ENCODE results near the gene RAC3. TPM values are rescaled to one million over a fixed set of nuclear protein-coding genes. Genes with fewer than 3 reads are reported as not detected.
A peak's percentile ranks its signal among the peaks of the same experiment; 100 is the strongest.

RAC3 gene
- total and polyA plus RNA-seq, 2 donors, result 4.7 to 6.9 TPM

GRCh38 chr17:82010575-82011525 is 20.6 kb upstream of the RAC3 start:
- Histone ChIP-seq H3K27me3 (ENCODE audit: control insufficient read depth in 2 of 2, insufficient read depth in 1 of 2, low read length in 1 of 2) (no peaks in the 10 kb centered on the region), H3K4me3 (ENCODE audit: low read length in 2 of 2) (no peak overlapping the region), H3K9me3 (ENCODE audit: control insufficient read depth in 2 of 2, insufficient read depth in 1 of 2, low read length in 1 of 2) (no peaks in the 10 kb centered on the region), H3K36me3 (ENCODE audit: control insufficient read depth in 2 of 2, insufficient read depth in 2 of 2, low read length in 1 of 2) (peaks cover 0 to 7% of the 10 kb centered on the region in 2 donors), H3K27ac (ENCODE audit: low read depth in 1 of 2, low read length in 1 of 2) (no peak overlapping the region), H3K4me1 (ENCODE audit: control insufficient read depth in 2 of 2, insufficient read depth in 2 of 2, low read length in 2 of 2) (peaks cover 0 to 23% of the 10 kb centered on the region in 2 donors)
- no peak for DNase-seq (ENCODE audit: low read depth in 6 of 9, low spot score in 9 of 9)
- WGBS, result 97% methylated on average over 39 of the region's 39 CpGs

DNA sequence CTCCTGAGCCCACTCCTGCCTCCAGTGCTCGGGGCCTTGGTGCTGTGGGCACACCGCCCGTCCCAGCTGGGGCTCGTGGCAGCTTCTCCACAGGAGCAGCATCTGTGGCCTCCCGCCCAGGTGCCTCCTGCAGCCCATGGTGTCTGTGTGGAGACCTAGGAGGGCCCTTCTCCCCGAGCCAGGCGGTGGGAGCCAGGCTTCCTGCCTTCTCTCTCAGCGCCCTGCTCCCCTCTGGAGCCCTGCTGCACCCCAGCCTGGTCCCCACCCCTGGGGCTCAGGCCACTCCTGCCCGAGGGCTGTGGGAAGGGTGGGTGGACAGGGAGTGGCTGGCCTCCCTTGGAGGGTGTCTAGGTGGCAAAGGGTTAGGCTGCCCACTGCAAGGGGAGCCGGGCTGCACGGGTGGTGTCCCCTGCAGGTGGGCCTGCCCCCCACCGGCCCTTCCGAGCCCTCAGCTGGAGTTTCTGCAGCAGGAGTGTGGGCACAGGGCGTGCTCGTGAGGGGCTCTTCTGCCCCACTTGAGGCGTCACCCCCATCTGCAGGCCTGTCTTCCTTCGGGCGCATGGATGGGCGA is 19.8 kb upstream of the RAC3 start:
- Histone ChIP-seq H3K27me3 (ENCODE audit: control insufficient read depth in 2 of 2, insufficient read depth in 1 of 2, low read length in 1 of 2) (no peaks in the 10 kb centered on the region), H3K9me3 (ENCODE audit: control insufficient read depth in 2 of 2, insufficient read depth in 1 of 2, low read length in 1 of 2) (no peaks in the 10 kb centered on the region), H3K27ac (ENCODE audit: low read depth in 1 of 2, low read length in 1 of 2) (no peak overlapping the region), H3K36me3 (ENCODE audit: control insufficient read depth in 2 of 2, insufficient read depth in 2 of 2, low read length in 1 of 2) (peaks cover 0 to 7% of the 10 kb centered on the region in 2 donors), H3K4me1 (ENCODE audit: control insufficient read depth in 2 of 2, insufficient read depth in 2 of 2, low read length in 2 of 2) (peaks cover 0 to 20% of the 10 kb centered on the region in 2 donors), H3K4me3 (ENCODE audit: low read length in 2 of 2) (no peak overlapping the region)
- no peak for DNase-seq (ENCODE audit: low read depth in 6 of 9, low spot score in 9 of 9)
- WGBS, result 94% methylated on average over 19 of the region's 19 CpGs

DNA sequence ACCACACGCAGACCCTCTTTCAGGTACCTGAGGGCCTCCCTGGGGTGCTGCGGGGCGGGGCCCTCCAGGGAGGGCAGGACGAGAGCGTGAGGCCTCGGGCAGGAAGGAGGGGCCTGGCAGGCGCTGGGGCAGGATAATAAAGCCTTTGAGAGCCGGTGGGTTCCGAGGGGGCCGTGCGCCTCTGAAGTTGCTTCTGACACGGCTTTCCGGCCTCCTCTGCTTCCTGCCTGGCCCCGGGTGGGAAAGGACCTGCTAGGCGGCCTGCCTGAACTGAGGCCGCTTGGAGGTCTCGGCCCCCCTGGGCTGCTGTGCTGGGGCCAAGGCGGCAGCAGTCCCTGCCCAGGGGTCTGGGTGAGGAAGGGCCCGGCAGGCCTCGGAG is 19.2 kb upstream of the RAC3 start:
- Histone ChIP-seq H3K27me3 (ENCODE audit: control insufficient read depth in 2 of 2, insufficient read depth in 1 of 2, low read length in 1 of 2) (no peaks in the 10 kb centered on the region), H3K27ac (ENCODE audit: low read depth in 1 of 2, low read length in 1 of 2) (no peak overlapping the region), H3K4me3 (ENCODE audit: low read length in 2 of 2) (no peak overlapping the region), H3K4me1 (ENCODE audit: control insufficient read depth in 2 of 2, insufficient read depth in 2 of 2, low read length in 2 of 2) (peaks cover 0 to 20% of the 10 kb centered on the region in 2 donors), H3K36me3 (ENCODE audit: control insufficient read depth in 2 of 2, insufficient read depth in 2 of 2, low read length in 1 of 2) (peaks cover 0 to 11% of the 10 kb centered on the region in 2 donors), H3K9me3 (ENCODE audit: control insufficient read depth in 2 of 2, insufficient read depth in 1 of 2, low read length in 1 of 2) (peaks cover 0 to under 1% of the 10 kb centered on the region in 2 donors)
- WGBS, result 91% methylated on average over 20 of the region's 20 CpGs
- DNase-seq (ENCODE audit: low read depth in 6 of 9, low spot score in 9 of 9), result no peak

DNA sequence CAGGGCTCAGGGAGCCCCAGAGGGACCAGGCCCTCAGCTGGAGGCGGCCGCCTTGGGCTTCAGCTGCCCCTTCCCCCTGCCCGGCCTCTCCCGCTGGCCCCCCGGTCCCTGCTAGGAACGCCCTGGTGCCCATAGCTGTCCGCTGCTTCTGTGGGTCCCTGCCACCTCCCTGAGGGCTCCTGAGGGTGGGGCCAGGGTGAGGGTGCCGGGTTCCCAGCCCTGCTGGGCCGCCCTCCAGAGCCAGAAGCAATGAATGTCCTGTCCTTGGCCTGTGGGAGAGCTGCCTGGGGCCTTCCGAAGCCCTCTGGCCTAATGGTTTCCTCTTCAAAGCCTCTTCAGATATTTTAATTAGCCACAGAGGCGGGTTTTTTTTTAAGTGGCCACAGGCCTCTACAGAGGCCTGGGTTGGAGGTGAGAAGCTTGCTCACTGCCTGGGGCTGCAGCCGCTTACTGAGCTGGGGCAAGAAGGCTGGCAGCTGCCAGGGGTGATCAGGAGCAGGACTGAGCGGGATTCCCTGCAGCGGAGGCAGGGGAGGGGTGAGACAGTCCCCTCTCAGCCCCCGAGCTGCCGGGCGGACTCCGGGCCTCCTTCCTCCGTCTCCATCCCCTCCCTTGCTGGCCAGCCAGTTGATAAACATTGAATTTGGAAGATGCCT is 18.7 kb upstream of the RAC3 start:
- no peak overlapping the region for H3K4me3 ChIP-seq (ENCODE audit: low read length in 2 of 2)
- WGBS, result 98% methylated on average over 19 of the region's 19 CpGs
- H3K36me3 ChIP-seq (ENCODE audit: control insufficient read depth in 2 of 2, insufficient read depth in 2 of 2, low read length in 1 of 2), result peaks cover 1 to 12% of the 10 kb centered on the region in 2 donors
- peaks cover 0 to 5% of the 10 kb centered on the region in 2 donors for H3K9me3 ChIP-seq (ENCODE audit: control insufficient read depth in 2 of 2, insufficient read depth in 1 of 2, low read length in 1 of 2)
- no peaks in the 10 kb centered on the region for H3K27me3 ChIP-seq (ENCODE audit: control insufficient read depth in 2 of 2, insufficient read depth in 1 of 2, low read length in 1 of 2)
- H3K4me1 ChIP-seq (ENCODE audit: control insufficient read depth in 2 of 2, insufficient read depth in 2 of 2, low read length in 2 of 2), result peaks cover 0 to 20% of the 10 kb centered on the region in 2 donors
- H3K27ac ChIP-seq (ENCODE audit: low read depth in 1 of 2, low read length in 1 of 2), result no peak overlapping the region
- no peak for DNase-seq (ENCODE audit: low read depth in 6 of 9, low spot score in 9 of 9)

DNA sequence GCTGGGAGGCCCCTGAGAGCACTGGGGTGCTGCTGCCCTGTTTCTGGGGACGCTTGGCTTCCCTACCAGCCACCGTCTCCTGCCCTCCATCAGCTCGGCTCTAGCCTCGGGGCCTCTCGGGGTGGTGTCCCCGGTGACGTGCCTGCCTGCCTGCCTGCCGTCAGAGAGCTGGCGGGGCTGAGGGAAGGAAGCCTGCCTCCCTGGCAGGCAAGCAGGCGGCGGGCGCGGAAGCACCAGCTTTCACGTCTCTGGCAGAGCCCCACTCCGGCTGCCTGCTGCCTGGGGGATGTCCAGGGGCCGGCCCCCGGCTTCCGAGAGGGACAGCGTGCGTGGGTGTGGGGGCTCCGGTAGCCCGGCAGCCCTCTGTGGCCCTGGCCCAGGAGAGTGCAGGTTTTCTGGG is 18.1 kb upstream of the RAC3 start:
- peaks cover 2 to 17% of the 10 kb centered on the region in 2 donors for H3K36me3 ChIP-seq (ENCODE audit: control insufficient read depth in 2 of 2, insufficient read depth in 2 of 2, low read length in 1 of 2)

DNA sequence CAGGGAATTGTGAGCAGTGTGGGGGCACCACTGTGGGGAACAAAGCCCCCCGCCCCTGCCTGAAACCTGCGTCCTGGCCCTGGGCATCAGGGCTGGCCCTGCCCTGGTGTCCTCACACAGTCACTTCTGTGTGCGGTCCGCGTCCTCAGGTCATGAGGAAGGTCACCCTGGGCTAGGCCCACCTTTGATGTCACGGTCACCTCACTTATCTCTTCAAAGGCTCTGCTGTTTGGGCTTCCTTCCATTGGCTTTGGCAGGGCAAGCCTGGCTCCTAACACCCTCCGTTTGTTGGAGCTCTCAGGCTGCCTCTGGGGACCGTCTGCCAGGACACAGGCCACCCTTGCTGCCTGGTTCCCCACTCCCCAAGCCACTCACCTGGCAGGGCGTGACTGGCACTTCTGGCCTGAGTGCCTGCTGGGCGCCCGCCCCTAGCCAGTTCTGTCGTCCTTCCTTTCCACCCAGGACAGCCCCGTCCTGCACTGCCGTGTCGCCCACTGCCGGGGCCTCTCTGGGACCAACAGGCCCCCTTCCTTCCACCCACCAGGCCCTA is 17.6 kb upstream of the RAC3 start:
- WGBS, result 98% methylated on average over 16 of the region's 16 CpGs
- DNase-seq (ENCODE audit: low read depth in 6 of 9, low spot score in 9 of 9), result no peak
- H3K27me3 ChIP-seq (ENCODE audit: control insufficient read depth in 2 of 2, insufficient read depth in 1 of 2, low read length in 1 of 2), result no peaks in the 10 kb centered on the region
- H3K4me1 ChIP-seq (ENCODE audit: control insufficient read depth in 2 of 2, insufficient read depth in 2 of 2, low read length in 2 of 2), result peaks cover 0 to 20% of the 10 kb centered on the region in 2 donors
- peaks cover 7 to 20% of the 10 kb centered on the region in 2 donors for H3K36me3 ChIP-seq (ENCODE audit: control insufficient read depth in 2 of 2, insufficient read depth in 2 of 2, low read length in 1 of 2)
- H3K27ac ChIP-seq (ENCODE audit: low read depth in 1 of 2, low read length in 1 of 2), result no peak overlapping the region
- H3K4me3 ChIP-seq (ENCODE audit: low read length in 2 of 2), result no peak overlapping the region
- peaks cover 0 to 5% of the 10 kb centered on the region in 2 donors for H3K9me3 ChIP-seq (ENCODE audit: control insufficient read depth in 2 of 2, insufficient read depth in 1 of 2, low read length in 1 of 2)

More for the DNA sequence above, 18.1 kb upstream of the RAC3 start:
- Histone ChIP-seq H3K4me1 (ENCODE audit: control insufficient read depth in 2 of 2, insufficient read depth in 2 of 2, low read length in 2 of 2) (peaks cover 0 to 20% of the 10 kb centered on the region in 2 donors), H3K4me3 (ENCODE audit: low read length in 2 of 2) (no peak overlapping the region), H3K9me3 (ENCODE audit: control insufficient read depth in 2 of 2, insufficient read depth in 1 of 2, low read length in 1 of 2) (peaks cover 0 to 5% of the 10 kb centered on the region in 2 donors), H3K27me3 (ENCODE audit: control insufficient read depth in 2 of 2, insufficient read depth in 1 of 2, low read length in 1 of 2) (no peaks in the 10 kb centered on the region), H3K27ac (ENCODE audit: low read depth in 1 of 2, low read length in 1 of 2) (no peak overlapping the region)
- WGBS, result 79% methylated on average over 22 of the region's 22 CpGs
- DNase-seq (ENCODE audit: low read depth in 6 of 9, low spot score in 9 of 9), result peak in 1 of 9 donors; percentile 35

DNA sequence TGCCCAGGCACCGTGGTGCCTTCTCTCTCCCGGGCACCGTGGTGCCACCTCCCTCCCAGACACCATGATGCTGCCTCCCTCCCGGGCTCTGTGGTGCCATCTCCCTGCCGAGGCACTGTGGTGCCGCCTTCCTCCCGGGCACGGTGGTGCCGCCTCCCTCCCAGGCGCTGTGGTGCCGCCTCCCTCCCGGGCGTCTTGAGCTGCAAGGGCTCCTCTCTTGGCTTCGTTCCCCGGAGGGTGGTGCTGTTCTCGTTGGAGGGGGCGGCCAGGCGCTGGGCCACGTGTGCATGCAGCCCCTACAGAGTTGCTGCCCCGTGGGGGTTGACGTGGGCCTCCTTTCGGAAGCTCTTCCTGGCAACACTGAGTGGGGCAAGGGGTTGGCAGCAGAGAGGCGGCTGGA is 17.0 kb upstream of the RAC3 start:
- H3K9me3 ChIP-seq (ENCODE audit: control insufficient read depth in 2 of 2, insufficient read depth in 1 of 2, low read length in 1 of 2), result peaks cover 0 to 5% of the 10 kb centered on the region in 2 donors
- no peaks in the 10 kb centered on the region for H3K27me3 ChIP-seq (ENCODE audit: control insufficient read depth in 2 of 2, insufficient read depth in 1 of 2, low read length in 1 of 2)
- H3K4me1 ChIP-seq (ENCODE audit: control insufficient read depth in 2 of 2, insufficient read depth in 2 of 2, low read length in 2 of 2), result peaks cover 0 to 21% of the 10 kb centered on the region in 2 donors
- no peak for DNase-seq (ENCODE audit: low read depth in 6 of 9, low spot score in 9 of 9)
- no peak overlapping the region for H3K27ac ChIP-seq (ENCODE audit: low read depth in 1 of 2, low read length in 1 of 2)
- 95% methylated on average over 23 of the region's 23 CpGs for WGBS
- no peak overlapping the region for H3K4me3 ChIP-seq (ENCODE audit: low read length in 2 of 2)
- H3K36me3 ChIP-seq (ENCODE audit: control insufficient read depth in 2 of 2, insufficient read depth in 2 of 2, low read length in 1 of 2), result peaks cover 10 to 18% of the 10 kb centered on the region in 2 donors

DNA sequence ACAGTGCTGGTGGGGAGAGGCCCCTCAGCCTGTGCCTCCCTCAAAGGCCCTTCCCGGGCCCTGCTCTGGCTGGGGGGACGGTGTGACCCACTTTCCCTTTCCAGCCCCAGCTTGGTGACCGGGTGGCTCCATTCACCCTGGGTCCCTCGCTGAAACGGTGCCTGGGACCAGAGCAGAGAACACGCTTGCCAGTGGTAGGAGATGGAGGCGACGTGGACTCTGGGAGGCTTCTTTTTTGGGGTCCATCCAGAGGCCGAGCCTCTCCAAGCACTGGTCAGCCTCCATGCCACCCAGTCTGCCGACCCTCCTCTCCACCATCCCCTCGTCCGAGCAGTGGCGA is 16.5 kb upstream of the RAC3 start:
- Histone ChIP-seq H3K27ac (ENCODE audit: low read depth in 1 of 2, low read length in 1 of 2) (no peak overlapping the region), H3K4me1 (ENCODE audit: control insufficient read depth in 2 of 2, insufficient read depth in 2 of 2, low read length in 2 of 2) (peaks cover 0 to 24% of the 10 kb centered on the region in 2 donors), H3K36me3 (ENCODE audit: control insufficient read depth in 2 of 2, insufficient read depth in 2 of 2, low read length in 1 of 2) (peaks cover 10 to 18% of the 10 kb centered on the region in 2 donors), H3K27me3 (ENCODE audit: control insufficient read depth in 2 of 2, insufficient read depth in 1 of 2, low read length in 1 of 2) (no peaks in the 10 kb centered on the region), H3K9me3 (ENCODE audit: control insufficient read depth in 2 of 2, insufficient read depth in 1 of 2, low read length in 1 of 2) (peaks cover 0 to 5% of the 10 kb centered on the region in 2 donors), H3K4me3 (ENCODE audit: low read length in 2 of 2) (no peak overlapping the region)
- 89% methylated on average over 13 of the region's 13 CpGs for WGBS
- DNase-seq (ENCODE audit: low read depth in 6 of 9, low spot score in 9 of 9), result no peak

All from thymus (tissue), 11 donors.